K562 (cell line): ENCODE results near the gene PPARD. TPM values are rescaled to one million over a fixed set of nuclear protein-coding genes. Genes with fewer than 3 reads are reported as not detected.

Experiments used
- CEBPB ChIP-seq: fragments of 450-650 bp; IDR thresholded peaks from 2 replicates; pipeline ENCODE4 v1.6.1; 2016; ENCODE audit warnings: missing genetic modification characterization, missing compliant biosample characterization
- CEBPG ChIP-seq, 3 experiments: fragments of 200-800 bp in 1 of 3; sonication (Bioruptor generic) in 1 of 3; sonication (generic) in 1 of 3; formaldehyde crosslinking in 1 of 3; IDR thresholded peaks in 2 of 3; conservative IDR thresholded peaks in 1 of 3; 2 replicates each; pipeline versions ENCODE4 v1.6.1 to v1.8.0; 2016 to 2022; ENCODE audit warnings: missing compliant biosample characterization in 2 of 3, missing genetic modification characterization in 2 of 3, mild to moderate bottlenecking in 1 of 3, missing genetic modification reagents in 1 of 3
- CTBP1 ChIP-seq: fragments of 450-650 bp; IDR thresholded peaks from 2 replicates; pipeline ENCODE4 v1.6.1; 2016; ENCODE audit warnings: borderline replicate concordance
- DACH1 ChIP-seq: fragments of 450-650 bp; IDR thresholded peaks from 2 replicates; pipeline ENCODE4 v1.6.1; 2018; ENCODE audit not compliant: partially characterized antibody
- DPF2 ChIP-seq: fragments of 450-650 bp; IDR thresholded peaks from 2 replicates; pipeline ENCODE4 v1.6.1; 2016
- GABPB1 ChIP-seq: sonication (generic); formaldehyde crosslinking; IDR thresholded peaks from 2 replicates; pipeline ENCODE4 v1.8.0; 2022; ENCODE audit warnings: mild to moderate bottlenecking, missing genetic modification reagents
- KDM2B ChIP-seq: fragments of 250-450 bp; sonication (Bioruptor Pico); IDR thresholded peaks from 2 replicates; pipeline ENCODE4 v1.8.0; 2021; ENCODE audit warnings: mild to moderate bottlenecking, moderate library complexity
- KLF16 ChIP-seq: IDR thresholded peaks from 2 replicates; pipeline ENCODE4 v1.6.1; 2016; ENCODE audit warnings: antibody characterized with exemption
- MEIS2 ChIP-seq: fragments of 450-650 bp; IDR thresholded peaks from 2 replicates; pipeline ENCODE4 v1.6.1; 2014; ENCODE audit warnings: mild to moderate bottlenecking; ENCODE audit not compliant: partially characterized antibody
- NR2C2 ChIP-seq, 2 experiments: fragments of 200-800 bp in 1 of 2; sonication (Bioruptor generic) in 1 of 2; sonication (generic) in 1 of 2; formaldehyde crosslinking in 1 of 2; IDR thresholded peaks; 2 replicates each; pipeline versions ENCODE4 v1.6.1 to v1.8.0; 2016 to 2022; ENCODE audit warnings: mild to moderate bottlenecking in 1 of 2, missing compliant biosample characterization in 1 of 2, missing genetic modification characterization in 1 of 2, missing genetic modification reagents in 1 of 2
- NUFIP1 ChIP-seq: fragments of 450-650 bp; IDR thresholded peaks from 2 replicates; pipeline ENCODE4 v1.6.1; 2018; ENCODE audit not compliant: partially characterized antibody
- RBM34 ChIP-seq: fragments of 200-400 bp; formaldehyde crosslinking; IDR thresholded peaks from 2 replicates; pipeline ENCODE4 v1.6.1; 2018; ENCODE audit warnings: low read length, borderline replicate concordance; ENCODE audit not compliant: insufficient read depth
- SAFB ChIP-seq: fragments of 200-400 bp; formaldehyde crosslinking; IDR thresholded peaks from 2 replicates; pipeline ENCODE4 v1.6.1; 2017; ENCODE audit warnings: low read depth, low read length, borderline replicate concordance
- SIRT6 ChIP-seq: IDR thresholded peaks from one replicate; pipeline ENCODE4 v1.6.1; 2012; ENCODE audit warnings: low read depth, mild to moderate bottlenecking, control low read depth, inconsistent platforms, low read length, moderate library complexity
- SP1 ChIP-seq: sonication (generic); formaldehyde crosslinking; IDR thresholded peaks from 2 replicates; pipeline ENCODE4 v1.8.1; 2022; ENCODE audit warnings: mild to moderate bottlenecking, missing genetic modification reagents
- TARDBP ChIP-seq: fragments of 450-650 bp; IDR thresholded peaks from 2 replicates; pipeline ENCODE4 v1.6.1; 2016
- TBL1XR1 ChIP-seq, 2 experiments: IDR thresholded peaks; 2 replicates each; pipeline ENCODE4 v1.6.1; 2012; ENCODE audit warnings: improper control_type of control experiment in 2 of 2, low read length in 2 of 2, mild to moderate bottlenecking in 1 of 2
- TRIM24 ChIP-seq, 2 experiments: fragments of 450-650 bp; IDR thresholded peaks; 2 replicates each; pipeline ENCODE4 v1.6.1; 2016
- ZBTB17 ChIP-seq: fragments of 450-650 bp; formaldehyde crosslinking; IDR thresholded peaks from 2 replicates; pipeline ENCODE4 v1.4.0; 2020; ENCODE audit warnings: mild to moderate bottlenecking
- ZNF384 ChIP-seq: IDR thresholded peaks from 2 replicates; pipeline ENCODE4 v1.6.1; 2012; ENCODE audit warnings: low read depth, low read length, improper control_type of control experiment
- ZNF561 ChIP-seq: fragments of 450-650 bp; formaldehyde crosslinking; conservative IDR thresholded peaks from 2 replicates; pipeline ENCODE4 v1.4.0; 2020; ENCODE audit warnings: mild to moderate bottlenecking, moderate library complexity
- ZSCAN29 ChIP-seq: fragments of 450-650 bp; IDR thresholded peaks from 2 replicates; pipeline ENCODE4 v1.6.1; 2017
- polyA plus RNA-seq, 8 experiments: library from polyadenylated mRNA; depleted of rRNA in 4 of 8; stranded (reverse) in 5 of 8; unstranded in 3 of 8; fragments of >200 nt; fragmentation: Nextera tagmentation in 2 of 8; fragmentation: Illumina TruSeq in 1 of 8; extraction: Ambion mirVana in 2 of 8; extraction: Trizol in 1 of 8; gene quantifications; 2 replicates each; pipeline versions ENCODE4 v1.2.1 to v1.2.3, GENCODE V29; 2011 to 2014; ENCODE audit warnings: inconsistent platforms in 1 of 8, missing spikeins in 1 of 8
- total RNA-seq, 7 experiments: library from RNA; depleted of rRNA in 6 of 7; stranded (reverse); fragments of >200 nt in 6 of 7; fragmentation: Illumina TruSeq in 2 of 7; extraction: Trizol in 2 of 7; gene quantifications; 2 replicates each; pipeline versions ENCODE4 v1.2.1 to v1.2.3, GENCODE V29; 2011 to 2021; ENCODE audit warnings: low replicate concordance in 1 of 7
- TF ChIP-seq, protein P1 (sequence below), 3 experiments: IDR thresholded peaks in 2 of 3; conservative IDR thresholded peaks in 1 of 3; 2 replicates each; pipeline ENCODE4 v1.5.1; 2011 to 2012; ENCODE audit warnings: low read length in 3 of 3, mild to moderate bottlenecking in 3 of 3, control low read depth in 2 of 3, improper control_type of control experiment in 1 of 3, inconsistent platforms in 1 of 3, low read depth in 1 of 3, mixed read lengths in 1 of 3, moderate library complexity in 1 of 3; ENCODE audit not compliant: insufficient read depth in 2 of 3
- TF ChIP-seq, protein P2 (sequence below): fragments of 450-650 bp; IDR thresholded peaks from 2 replicates; pipeline ENCODE4 v1.6.1; 2016; ENCODE audit warnings: missing biosample characterization, missing genetic modification characterization

The PPARD gene
- total and polyA plus RNA-seq, 9 of the 15 experiments (the other 6 are each of a cell fraction or from before 2014, with no cell fraction given) = 0.14 to 13.2 (median 3.8) TPM

DNA sequence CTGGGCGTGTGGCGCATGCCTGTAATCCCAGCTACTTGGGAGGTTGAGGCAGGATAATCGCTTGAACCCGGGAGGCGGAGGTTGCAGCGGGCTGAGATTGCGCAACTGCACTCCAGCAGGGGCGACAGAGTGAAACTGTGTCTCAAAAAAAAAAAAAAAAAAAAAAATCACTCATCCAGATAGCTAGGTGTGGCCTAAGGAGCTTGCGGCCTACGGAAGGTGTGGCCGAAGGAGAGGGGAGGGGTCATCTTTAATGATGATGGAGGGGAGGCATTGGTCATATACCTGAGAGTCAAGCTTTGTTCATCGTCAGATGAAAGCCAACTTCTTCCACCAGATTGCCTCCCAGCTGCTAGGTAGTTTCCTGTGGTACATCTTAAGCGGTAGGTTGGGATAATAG is 801 bp upstream of the PPARD start (continued):
- TF ChIP-seq, protein P1, sequence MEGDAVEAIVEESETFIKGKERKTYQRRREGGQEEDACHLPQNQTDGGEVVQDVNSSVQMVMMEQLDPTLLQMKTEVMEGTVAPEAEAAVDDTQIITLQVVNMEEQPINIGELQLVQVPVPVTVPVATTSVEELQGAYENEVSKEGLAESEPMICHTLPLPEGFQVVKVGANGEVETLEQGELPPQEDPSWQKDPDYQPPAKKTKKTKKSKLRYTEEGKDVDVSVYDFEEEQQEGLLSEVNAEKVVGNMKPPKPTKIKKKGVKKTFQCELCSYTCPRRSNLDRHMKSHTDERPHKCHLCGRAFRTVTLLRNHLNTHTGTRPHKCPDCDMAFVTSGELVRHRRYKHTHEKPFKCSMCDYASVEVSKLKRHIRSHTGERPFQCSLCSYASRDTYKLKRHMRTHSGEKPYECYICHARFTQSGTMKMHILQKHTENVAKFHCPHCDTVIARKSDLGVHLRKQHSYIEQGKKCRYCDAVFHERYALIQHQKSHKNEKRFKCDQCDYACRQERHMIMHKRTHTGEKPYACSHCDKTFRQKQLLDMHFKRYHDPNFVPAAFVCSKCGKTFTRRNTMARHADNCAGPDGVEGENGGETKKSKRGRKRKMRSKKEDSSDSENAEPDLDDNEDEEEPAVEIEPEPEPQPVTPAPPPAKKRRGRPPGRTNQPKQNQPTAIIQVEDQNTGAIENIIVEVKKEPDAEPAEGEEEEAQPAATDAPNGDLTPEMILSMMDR (IDR thresholded peaks at IDR 0.05 in 2 of 3, conservative IDR thresholded peaks at IDR 0.05 in 1 of 3; ENCODE audit: insufficient read depth in 2 of 3, low read depth in 1 of 3, low read length in 3 of 3) = 0 out of 6 replicates have a peak, but pooled peaks of 1 of the 3 experiments have one; percentile 5
- peak; percentile 49 for TF ChIP-seq MEIS2
- TF ChIP-seq CEBPG (CRISPR knock-in tag; IDR thresholded peaks at IDR 0.05) = peak; percentile 90
- peak; percentile 91 to 98 for TF ChIP-seq CEBPG (tag; conservative IDR thresholded peaks at IDR 0.05 in 1 of 2, IDR thresholded peaks at IDR 0.05 in 1 of 2)
- no peak for TF ChIP-seq SP1
- TF ChIP-seq NUFIP1 = no peak
- no peak for TF ChIP-seq KDM2B (CRISPR knock-in tag)
- TF ChIP-seq TARDBP = 0 out of 2 replicates have a peak, but pooled peaks have one; percentile 3
- no peak for TF ChIP-seq TBL1XR1 (IDR thresholded peaks at IDR 0.05; ENCODE audit: low read length in 2 of 2)
- no peak for TF ChIP-seq NR2C2 (CRISPR knock-in tag; IDR thresholded peaks at IDR 0.05)
- no peak for TF ChIP-seq NR2C2 (tag; IDR thresholded peaks at IDR 0.05)
- TF ChIP-seq CEBPB = peak; percentile 99
- no peak for TF ChIP-seq ZNF561 (CRISPR knock-in tag)
- no peak for TF ChIP-seq ZBTB17 (CRISPR knock-in tag)
- TF ChIP-seq RBM34 = no peak
- no peak for TF ChIP-seq KLF16
- TF ChIP-seq SIRT6 = no peak
- no peak for TF ChIP-seq CTBP1
- TF ChIP-seq ZSCAN29 = no peak
- TF ChIP-seq DPF2 = no peak
- TF ChIP-seq TRIM24 (IDR thresholded peaks at IDR 0.05) = peak in 1 of 2 experiments; percentile 37; a peak in 1 of 4 replicates
- no peak for TF ChIP-seq GABPB1 (CRISPR knock-in tag)
- TF ChIP-seq, protein P2, sequence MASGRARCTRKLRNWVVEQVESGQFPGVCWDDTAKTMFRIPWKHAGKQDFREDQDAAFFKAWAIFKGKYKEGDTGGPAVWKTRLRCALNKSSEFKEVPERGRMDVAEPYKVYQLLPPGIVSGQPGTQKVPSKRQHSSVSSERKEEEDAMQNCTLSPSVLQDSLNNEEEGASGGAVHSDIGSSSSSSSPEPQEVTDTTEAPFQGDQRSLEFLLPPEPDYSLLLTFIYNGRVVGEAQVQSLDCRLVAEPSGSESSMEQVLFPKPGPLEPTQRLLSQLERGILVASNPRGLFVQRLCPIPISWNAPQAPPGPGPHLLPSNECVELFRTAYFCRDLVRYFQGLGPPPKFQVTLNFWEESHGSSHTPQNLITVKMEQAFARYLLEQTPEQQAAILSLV = peak; percentile 91
- TF ChIP-seq DACH1 = peak; percentile 66
- TF ChIP-seq ZNF384 = peak; percentile 92
- no peak for TF ChIP-seq SAFB
